Panc1 (cell line): ENCODE measurements around the gene ASAP2. TPM values are rescaled to one million over a fixed set of nuclear protein-coding genes. Genes with fewer than 3 reads are reported as not detected.

Experiments used
- ATAC-seq: fragments of 200-7000 bp; cut with Tn5 transposase; 2 replicates; pipeline ENCODE4 v1.9.1; 2020; ENCODE audit warnings: mild to moderate bottlenecking, moderate library complexity
- BruUV-seq: library from RNA; stranded (reverse); fragments of 400-500 nt; replicated peaks from 2 replicates; lab custom pipeline; 2021; lab: Mats Ljungman, UMichigan
- CTCF ChIA-PET: fragments of 300-600 bp; sonication (Branson Sonifier 250); formaldehyde crosslinking; loops from one replicate; lab custom pipeline; 2022; ENCODE audit warnings: antibody characterized with exemption; lab: Charles Lee
- POLR2A ChIA-PET: fragments of 300-600 bp; sonication (Branson Sonifier 250); formaldehyde crosslinking; loops from one replicate; lab custom pipeline; 2022; ENCODE audit warnings: antibody characterized with exemption; lab: Charles Lee
- DNase-seq: peaks from one replicate; pipeline ENCODE4 v3.0.0-alpha.2; 2010; ENCODE audit warnings: low read depth, low spot score
- H3K27ac ChIP-seq: 2 replicates; pipeline ENCODE4 v1.5.1; 2011; ENCODE audit warnings: mild to moderate bottlenecking, low read length, inconsistent platforms
- H3K27me3 ChIP-seq: fragments of 200-500 bp; sonication (Bioruptor generic); 2 replicates; pipeline ENCODE4 v1.6.0; 2014; ENCODE audit warnings: low read length, inconsistent platforms; ENCODE audit not compliant: control insufficient read depth, insufficient read depth
- H3K36me3 ChIP-seq: fragments of 200-500 bp; sonication (Bioruptor generic); 2 replicates; pipeline ENCODE4 v1.5.1; 2014; ENCODE audit warnings: inconsistent platforms, mild to moderate bottlenecking, low read length, moderate library complexity; ENCODE audit not compliant: control insufficient read depth, insufficient read depth
- H3K4me1 ChIP-seq: 2 replicates; pipeline ENCODE4 v1.5.1; 2011; ENCODE audit warnings: inconsistent platforms, mild to moderate bottlenecking, low read length, moderate library complexity; ENCODE audit not compliant: control insufficient read depth, insufficient read depth
- H3K4me3 ChIP-seq, 2 experiments: 2 replicates each; pipeline ENCODE4 v1.5.1; 2011 to 2012; ENCODE audit warnings: low read depth in 2 of 2, low read length in 2 of 2, mild to moderate bottlenecking in 2 of 2, inconsistent platforms in 1 of 2, moderate library complexity in 1 of 2
- H3K9me3 ChIP-seq: fragments of 200-500 bp; sonication (Bioruptor generic); 2 replicates; pipeline ENCODE4 v1.5.1; 2014; ENCODE audit warnings: low read depth, mild to moderate bottlenecking, inconsistent platforms, low read length, moderate library complexity; ENCODE audit not compliant: control insufficient read depth, insufficient read depth
- POLR2AphosphoS5 ChIP-seq: IDR thresholded peaks from 2 replicates; pipeline ENCODE4 v1.6.1; 2012; ENCODE audit warnings: mild to moderate bottlenecking, low read depth, low read length, moderate library complexity
- SIN3A ChIP-seq: IDR thresholded peaks from 2 replicates; pipeline ENCODE4 v1.6.1; 2012; ENCODE audit warnings: low read depth, mild to moderate bottlenecking, low read length, moderate library complexity, borderline replicate concordance; ENCODE audit not compliant: insufficient read depth
- TCF7L2 ChIP-seq: IDR thresholded peaks from 2 replicates; pipeline ENCODE4 v1.6.1; 2011; ENCODE audit warnings: mild to moderate bottlenecking, low read depth, low read length, inconsistent platforms
- in situ Hi-C: cut with HindIII; loops from 2 replicates; pipeline ENCODE4 v1.10.0; 2016; ENCODE audit warnings: low sequenced_read_pairs, low pct_unique_long_range_greater_than_20kb
- intact Hi-C: fragments of 100-400 bp; cut with micrococcal nuclease; formaldehyde crosslinking; loops from one replicate; pipeline ENCODE4 v1.10.0; 2022; ENCODE audit not compliant: unreplicated experiment
- total RNA-seq: library from RNA; stranded (reverse); gene quantifications from one replicate; pipeline ENCODE4 v1.2.1, GENCODE V29; 2021; ENCODE audit not compliant: unreplicated experiment
- TF ChIP-seq, protein P1 (sequence below): fragments of 450-650 bp; IDR thresholded peaks from 2 replicates; pipeline ENCODE4 v1.5.1; 2017; ENCODE audit warnings: mild to moderate bottlenecking
- TF ChIP-seq, protein P2 (sequence below), 2 experiments: IDR thresholded peaks; 2 replicates each; pipeline ENCODE4 v1.6.1; 2011 to 2012; ENCODE audit warnings: low read depth in 2 of 2, control low read depth in 1 of 2, low read length in 1 of 2, mild to moderate bottlenecking in 1 of 2, moderate library complexity in 1 of 2; ENCODE audit not compliant: insufficient read depth in 1 of 2

Gene ASAP2
- total RNA-seq, 1 experiment from 2014 or later, result 107 TPM

DNA sequence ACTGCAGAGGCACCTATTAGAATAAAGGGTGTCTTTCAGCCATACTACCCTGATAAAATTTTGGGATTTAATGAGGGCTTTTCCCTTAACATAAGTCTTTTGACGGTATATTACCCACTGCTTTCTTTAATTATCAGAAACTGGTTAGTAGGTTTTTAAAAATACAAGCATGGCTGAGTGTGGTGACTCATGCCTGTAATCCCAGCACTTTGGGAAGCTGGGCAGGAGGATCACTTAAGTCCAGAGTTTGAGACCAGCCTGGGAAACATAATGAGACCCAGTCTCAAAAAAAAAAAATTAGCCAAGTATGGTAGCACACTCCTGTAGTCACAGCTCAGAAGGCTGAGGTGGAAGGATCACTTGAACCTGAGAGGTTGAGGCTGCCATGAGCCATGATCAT is 232.9 kb downstream of the ASAP2 start:
- TF ChIP-seq SIN3A, result no peak
- no peak for TF ChIP-seq TCF7L2
- TF ChIP-seq, protein P1, sequence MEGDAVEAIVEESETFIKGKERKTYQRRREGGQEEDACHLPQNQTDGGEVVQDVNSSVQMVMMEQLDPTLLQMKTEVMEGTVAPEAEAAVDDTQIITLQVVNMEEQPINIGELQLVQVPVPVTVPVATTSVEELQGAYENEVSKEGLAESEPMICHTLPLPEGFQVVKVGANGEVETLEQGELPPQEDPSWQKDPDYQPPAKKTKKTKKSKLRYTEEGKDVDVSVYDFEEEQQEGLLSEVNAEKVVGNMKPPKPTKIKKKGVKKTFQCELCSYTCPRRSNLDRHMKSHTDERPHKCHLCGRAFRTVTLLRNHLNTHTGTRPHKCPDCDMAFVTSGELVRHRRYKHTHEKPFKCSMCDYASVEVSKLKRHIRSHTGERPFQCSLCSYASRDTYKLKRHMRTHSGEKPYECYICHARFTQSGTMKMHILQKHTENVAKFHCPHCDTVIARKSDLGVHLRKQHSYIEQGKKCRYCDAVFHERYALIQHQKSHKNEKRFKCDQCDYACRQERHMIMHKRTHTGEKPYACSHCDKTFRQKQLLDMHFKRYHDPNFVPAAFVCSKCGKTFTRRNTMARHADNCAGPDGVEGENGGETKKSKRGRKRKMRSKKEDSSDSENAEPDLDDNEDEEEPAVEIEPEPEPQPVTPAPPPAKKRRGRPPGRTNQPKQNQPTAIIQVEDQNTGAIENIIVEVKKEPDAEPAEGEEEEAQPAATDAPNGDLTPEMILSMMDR, result no peak
- TF ChIP-seq POLR2AphosphoS5, result no peak
- TF ChIP-seq, protein P2, sequence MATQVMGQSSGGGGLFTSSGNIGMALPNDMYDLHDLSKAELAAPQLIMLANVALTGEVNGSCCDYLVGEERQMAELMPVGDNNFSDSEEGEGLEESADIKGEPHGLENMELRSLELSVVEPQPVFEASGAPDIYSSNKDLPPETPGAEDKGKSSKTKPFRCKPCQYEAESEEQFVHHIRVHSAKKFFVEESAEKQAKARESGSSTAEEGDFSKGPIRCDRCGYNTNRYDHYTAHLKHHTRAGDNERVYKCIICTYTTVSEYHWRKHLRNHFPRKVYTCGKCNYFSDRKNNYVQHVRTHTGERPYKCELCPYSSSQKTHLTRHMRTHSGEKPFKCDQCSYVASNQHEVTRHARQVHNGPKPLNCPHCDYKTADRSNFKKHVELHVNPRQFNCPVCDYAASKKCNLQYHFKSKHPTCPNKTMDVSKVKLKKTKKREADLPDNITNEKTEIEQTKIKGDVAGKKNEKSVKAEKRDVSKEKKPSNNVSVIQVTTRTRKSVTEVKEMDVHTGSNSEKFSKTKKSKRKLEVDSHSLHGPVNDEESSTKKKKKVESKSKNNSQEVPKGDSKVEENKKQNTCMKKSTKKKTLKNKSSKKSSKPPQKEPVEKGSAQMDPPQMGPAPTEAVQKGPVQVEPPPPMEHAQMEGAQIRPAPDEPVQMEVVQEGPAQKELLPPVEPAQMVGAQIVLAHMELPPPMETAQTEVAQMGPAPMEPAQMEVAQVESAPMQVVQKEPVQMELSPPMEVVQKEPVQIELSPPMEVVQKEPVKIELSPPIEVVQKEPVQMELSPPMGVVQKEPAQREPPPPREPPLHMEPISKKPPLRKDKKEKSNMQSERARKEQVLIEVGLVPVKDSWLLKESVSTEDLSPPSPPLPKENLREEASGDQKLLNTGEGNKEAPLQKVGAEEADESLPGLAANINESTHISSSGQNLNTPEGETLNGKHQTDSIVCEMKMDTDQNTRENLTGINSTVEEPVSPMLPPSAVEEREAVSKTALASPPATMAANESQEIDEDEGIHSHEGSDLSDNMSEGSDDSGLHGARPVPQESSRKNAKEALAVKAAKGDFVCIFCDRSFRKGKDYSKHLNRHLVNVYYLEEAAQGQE (IDR thresholded peaks at IDR 0.05; ENCODE audit: insufficient read depth in 1 of 2, low read depth in 2 of 2, low read length in 1 of 2), result no peak
- CTCF ChIA-PET, result no interaction called here
- Histone ChIP-seq H3K4me1 (no peaks in the 10 kb centered on the region), H3K4me3 (no peak overlapping the region), H3K27ac (no peak overlapping the region), H3K36me3 (peaks cover 20% of the 10 kb centered on the region; the same call in 1 of the 2 replicates), H3K27me3 (no peaks in the 10 kb centered on the region), H3K9me3 (no peaks in the 10 kb centered on the region)
- intact Hi-C loops (no loop called here), in situ Hi-C loops (no loop called here)
- ATAC-seq, result no peak
- no TSS peak for BruUV-seq
- POLR2A ChIA-PET, result interaction anchor here (0.7 kb wide), 1 partner anchor 38 kb away, joined by 9 read pairs; no protein-coding TSS in a partner anchor
- DNase-seq, result no peak

DNA sequence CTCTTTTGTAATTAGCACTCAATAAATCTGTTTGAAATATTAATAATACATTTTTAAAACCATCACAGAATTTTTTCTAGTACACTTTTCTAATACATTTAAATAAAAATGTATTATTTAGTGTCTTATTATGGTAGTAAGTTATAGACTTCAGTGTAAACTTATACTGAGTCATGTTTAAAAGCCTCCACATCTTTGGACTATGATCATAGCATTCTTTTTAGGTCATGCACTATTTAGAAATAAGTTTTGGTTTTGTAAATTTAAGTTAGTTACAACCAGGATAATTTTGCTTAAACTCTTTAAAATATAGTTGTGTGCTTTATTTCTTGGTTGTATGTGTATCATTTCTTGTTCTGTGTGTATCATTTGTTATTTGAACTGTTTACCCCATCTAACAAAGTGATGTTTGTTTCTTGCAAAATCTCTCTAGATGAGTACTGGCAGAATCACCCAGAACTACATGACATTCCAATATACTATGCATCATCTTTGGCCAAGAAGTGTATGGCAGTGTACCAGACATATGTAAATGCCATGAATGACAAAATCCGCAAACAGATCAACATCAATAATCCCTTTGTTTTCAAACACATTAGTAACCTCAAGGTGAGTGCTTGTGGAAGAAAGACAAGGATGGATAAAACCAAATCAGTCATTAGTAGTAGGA is 233.6 kb downstream of the ASAP2 start:
- TF ChIP-seq, protein P2 (IDR thresholded peaks at IDR 0.05; ENCODE audit: insufficient read depth in 1 of 2, low read depth in 2 of 2, low read length in 1 of 2), result no peak
- TF ChIP-seq TCF7L2 (no peak), SIN3A (no peak)
- in situ Hi-C loops, result no loop called here
- no peak for ATAC-seq
- ChIA-PET POLR2A (no interaction called here), CTCF (no interaction called here)
- BruUV-seq, result no TSS peak
- H3K36me3 ChIP-seq, result peaks cover 20% of the 10 kb centered on the region; the same call in 1 of the 2 replicates
- no peak for DNase-seq
- intact Hi-C loops, result no loop called here
- H3K27ac ChIP-seq, result no peak overlapping the region
- H3K27me3 ChIP-seq, result no peaks in the 10 kb centered on the region
- no peaks in the 10 kb centered on the region for H3K9me3 ChIP-seq
- H3K4me3 ChIP-seq, result no peak overlapping the region
- no peaks in the 10 kb centered on the region for H3K4me1 ChIP-seq
